Stimulated activated CD8-positive, alpha-beta memory T cell treated with anti-CD3 and anti-CD28 coated beads, Interleukin-12 subunit alpha, Interleukin-12 subunit beta, amount 100 ng/mL, for 24 hours (primary cell): ENCODE measurements around the gene TCN1.

Source experiments
- DNase-seq: peaks from one replicate; pipeline ENCODE4 v3.0.0-alpha.2; 2020; ENCODE audit errors: extremely low read depth

TCN1 gene

GRCh38 chr11:59807047-59807610 is 59.2 kb downstream of the TCN1 start:
- no peak for DNase-seq

- DNase-seq: no peak
These were observed 62.2 kb downstream of the TCN1 start for GRCh38 chr11:59804061-59804460.
